GM23338 (cell line): Measurements from ENCODE around the gene ADAMTS13.

Experiments used
- CREB1 ChIP-seq: fragments of 250-450 bp; sonication (Bioruptor Pico); IDR thresholded peaks from 2 replicates; pipeline ENCODE4 v1.5.0; 2020; ENCODE audit warnings: low read depth, mild to moderate bottlenecking, moderate library complexity
- EZH2 ChIP-seq: fragments of 200-600 bp; sonication (generic); IDR thresholded peaks from one replicate; pipeline ENCODE4 v1.8.0; 2017; ENCODE audit warnings: antibody characterized with exemption, mild to moderate bottlenecking, low read depth; ENCODE audit not compliant: unreplicated experiment
- EZH2phosphoT487 ChIP-seq: fragments of 200-600 bp; sonication (generic); IDR thresholded peaks from one replicate; pipeline ENCODE4 v1.8.1; 2018; ENCODE audit warnings: antibody characterized with exemption; ENCODE audit not compliant: unreplicated experiment
- POLR2AphosphoS5 ChIP-seq: IDR thresholded peaks from 2 replicates; pipeline ENCODE4 v1.6.1; 2016; ENCODE audit warnings: antibody characterized with exemption, low read depth
- TF ChIP-seq, protein P1 (sequence below), 2 experiments: fragments of 200-600 bp in 1 of 2; sonication (generic) in 1 of 2; conservative IDR thresholded peaks; 2 replicates each; pipeline versions ENCODE4 v1.5.1 to v1.6.1; 2016 to 2017; ENCODE audit warnings: antibody characterized with exemption in 2 of 2, low read depth in 2 of 2, mild to moderate bottlenecking in 2 of 2, moderate library complexity in 1 of 2

DNA sequence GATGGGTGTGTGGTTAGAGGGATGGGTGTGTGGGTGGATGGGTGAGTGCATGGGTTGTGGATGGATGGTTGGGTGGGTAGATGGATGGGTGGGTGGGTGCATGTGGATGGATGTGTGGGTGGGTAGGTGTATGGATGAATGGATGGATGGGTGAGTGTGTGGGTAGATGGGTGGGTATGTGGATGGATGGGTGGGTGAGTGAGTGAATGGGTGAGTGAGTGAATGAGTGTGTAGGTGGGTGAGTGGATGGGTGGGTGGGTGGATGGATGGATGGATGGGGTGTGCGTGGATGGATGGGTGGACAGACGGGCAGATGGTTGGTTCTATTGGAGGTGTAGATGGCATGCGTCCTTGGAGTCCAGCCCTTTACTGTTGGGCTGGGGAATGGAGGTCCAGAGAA lies 28.8 kb upstream of the ADAMTS13 start:
- TF ChIP-seq, protein P1, sequence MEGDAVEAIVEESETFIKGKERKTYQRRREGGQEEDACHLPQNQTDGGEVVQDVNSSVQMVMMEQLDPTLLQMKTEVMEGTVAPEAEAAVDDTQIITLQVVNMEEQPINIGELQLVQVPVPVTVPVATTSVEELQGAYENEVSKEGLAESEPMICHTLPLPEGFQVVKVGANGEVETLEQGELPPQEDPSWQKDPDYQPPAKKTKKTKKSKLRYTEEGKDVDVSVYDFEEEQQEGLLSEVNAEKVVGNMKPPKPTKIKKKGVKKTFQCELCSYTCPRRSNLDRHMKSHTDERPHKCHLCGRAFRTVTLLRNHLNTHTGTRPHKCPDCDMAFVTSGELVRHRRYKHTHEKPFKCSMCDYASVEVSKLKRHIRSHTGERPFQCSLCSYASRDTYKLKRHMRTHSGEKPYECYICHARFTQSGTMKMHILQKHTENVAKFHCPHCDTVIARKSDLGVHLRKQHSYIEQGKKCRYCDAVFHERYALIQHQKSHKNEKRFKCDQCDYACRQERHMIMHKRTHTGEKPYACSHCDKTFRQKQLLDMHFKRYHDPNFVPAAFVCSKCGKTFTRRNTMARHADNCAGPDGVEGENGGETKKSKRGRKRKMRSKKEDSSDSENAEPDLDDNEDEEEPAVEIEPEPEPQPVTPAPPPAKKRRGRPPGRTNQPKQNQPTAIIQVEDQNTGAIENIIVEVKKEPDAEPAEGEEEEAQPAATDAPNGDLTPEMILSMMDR (conservative IDR thresholded peaks at IDR 0.05; ENCODE audit: low read depth in 2 of 2): no peak
- TF ChIP-seq POLR2AphosphoS5 (no peak), EZH2 (no peak), EZH2phosphoT487 (no peak), CREB1 (CRISPR knock-in tag) (no peak)
